Measurements from ENCODE around the gene FEZF2. TPM values are rescaled to one million over a fixed set of nuclear protein-coding genes. Genes with fewer than 3 reads are reported as not detected.

The FEZF2 gene
- total RNA-seq, 1 donor from 2014 or later = 7.6 TPM

DNA sequence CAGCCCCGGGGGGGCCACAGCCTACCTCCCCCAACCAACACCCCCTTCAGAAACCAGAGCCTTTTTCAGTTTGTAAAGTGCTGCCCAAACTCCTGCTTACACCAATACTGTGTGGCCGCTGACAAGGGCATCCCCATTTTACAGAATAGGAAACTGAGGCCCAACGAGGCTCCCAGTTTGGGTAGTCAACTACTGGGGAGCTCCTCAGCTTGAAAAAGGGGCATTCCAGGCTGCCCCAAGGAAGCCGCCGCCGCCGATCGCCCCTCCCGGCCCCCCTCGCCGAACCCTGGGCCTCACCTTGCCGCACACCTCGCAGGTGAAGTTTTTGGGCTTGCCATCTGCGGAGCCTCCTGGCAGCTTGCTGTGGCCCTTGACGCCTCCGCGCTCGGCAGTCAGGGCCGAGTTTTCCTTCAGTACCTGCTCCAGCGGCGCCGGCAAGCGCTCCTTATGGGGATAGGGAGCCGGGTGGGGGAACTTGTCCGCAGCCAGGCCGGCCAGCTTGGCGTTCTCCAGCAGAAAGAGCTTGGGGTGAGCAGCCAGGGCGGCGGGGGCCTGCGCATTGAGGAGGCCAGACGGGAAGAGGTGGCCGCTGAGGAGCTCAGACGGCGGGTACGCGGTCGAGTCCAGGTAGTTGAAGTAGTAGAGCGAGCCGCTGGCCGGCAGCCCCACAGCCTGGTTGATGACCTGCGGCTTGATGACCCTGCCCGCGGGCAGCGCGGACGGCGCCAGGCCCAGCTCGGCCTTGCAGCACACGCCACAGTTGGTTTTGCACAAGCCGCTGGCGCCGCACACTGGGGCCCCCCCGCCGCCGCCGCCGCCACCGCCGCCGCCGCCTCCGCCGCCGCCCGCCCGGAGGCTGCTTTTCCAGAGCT is 1.4 kb downstream of the FEZF2 start:
- Histone ChIP-seq H2AFZ (replicated peaks) (no peak overlapping the region), H3K4me1 (peaks cover 76% of the 10 kb centered on the region), H3K4me2 (peak overlapping the region; percentile 81), H3K27me3 (peaks cover 100% of the 10 kb centered on the region), H3K36me3 (no peaks in the 10 kb centered on the region), H3K27ac (no peak overlapping the region), H3F3A (ENCODE audit: low read depth) (peaks cover 84% of the 10 kb centered on the region), H3K4me3 (peak overlapping the region; percentile 46), H3K79me2 (ENCODE audit: low read depth) (no peaks in the 10 kb centered on the region), H3K9me3 (ENCODE audit: low read depth) (no peaks in the 10 kb centered on the region), H4K20me1 (ENCODE audit: low read depth) (peaks cover 95% of the 10 kb centered on the region), H3K9ac (no peak overlapping the region)
- peaks cover 64% of the 10 kb centered on the region for H3K4me1 Mint-ChIP-seq
- H3K4me3 Mint-ChIP-seq = peak overlapping the region; percentile 90
- peak; percentile 64 for DNase-seq (ENCODE audit: low spot score)
- peaks cover 11% of the 10 kb centered on the region for H3K36me3 Mint-ChIP-seq
- TF ChIP-seq, protein P1, sequence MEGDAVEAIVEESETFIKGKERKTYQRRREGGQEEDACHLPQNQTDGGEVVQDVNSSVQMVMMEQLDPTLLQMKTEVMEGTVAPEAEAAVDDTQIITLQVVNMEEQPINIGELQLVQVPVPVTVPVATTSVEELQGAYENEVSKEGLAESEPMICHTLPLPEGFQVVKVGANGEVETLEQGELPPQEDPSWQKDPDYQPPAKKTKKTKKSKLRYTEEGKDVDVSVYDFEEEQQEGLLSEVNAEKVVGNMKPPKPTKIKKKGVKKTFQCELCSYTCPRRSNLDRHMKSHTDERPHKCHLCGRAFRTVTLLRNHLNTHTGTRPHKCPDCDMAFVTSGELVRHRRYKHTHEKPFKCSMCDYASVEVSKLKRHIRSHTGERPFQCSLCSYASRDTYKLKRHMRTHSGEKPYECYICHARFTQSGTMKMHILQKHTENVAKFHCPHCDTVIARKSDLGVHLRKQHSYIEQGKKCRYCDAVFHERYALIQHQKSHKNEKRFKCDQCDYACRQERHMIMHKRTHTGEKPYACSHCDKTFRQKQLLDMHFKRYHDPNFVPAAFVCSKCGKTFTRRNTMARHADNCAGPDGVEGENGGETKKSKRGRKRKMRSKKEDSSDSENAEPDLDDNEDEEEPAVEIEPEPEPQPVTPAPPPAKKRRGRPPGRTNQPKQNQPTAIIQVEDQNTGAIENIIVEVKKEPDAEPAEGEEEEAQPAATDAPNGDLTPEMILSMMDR (IDR thresholded peaks at IDR 0.05) = no peak
- TF ChIP-seq EZH2 (IDR thresholded peaks at IDR 0.05) (peak; percentile 76), EZH2phosphoT487 (IDR thresholded peaks at IDR 0.05) (peak; percentile 83)
- H3K27ac Mint-ChIP-seq = no peak overlapping the region
- peaks cover 4% of the 10 kb centered on the region for H3K9me3 Mint-ChIP-seq
- peaks cover 88% of the 10 kb centered on the region for H3K27me3 Mint-ChIP-seq (ENCODE audit: insufficient read depth, low read depth)

DNA sequence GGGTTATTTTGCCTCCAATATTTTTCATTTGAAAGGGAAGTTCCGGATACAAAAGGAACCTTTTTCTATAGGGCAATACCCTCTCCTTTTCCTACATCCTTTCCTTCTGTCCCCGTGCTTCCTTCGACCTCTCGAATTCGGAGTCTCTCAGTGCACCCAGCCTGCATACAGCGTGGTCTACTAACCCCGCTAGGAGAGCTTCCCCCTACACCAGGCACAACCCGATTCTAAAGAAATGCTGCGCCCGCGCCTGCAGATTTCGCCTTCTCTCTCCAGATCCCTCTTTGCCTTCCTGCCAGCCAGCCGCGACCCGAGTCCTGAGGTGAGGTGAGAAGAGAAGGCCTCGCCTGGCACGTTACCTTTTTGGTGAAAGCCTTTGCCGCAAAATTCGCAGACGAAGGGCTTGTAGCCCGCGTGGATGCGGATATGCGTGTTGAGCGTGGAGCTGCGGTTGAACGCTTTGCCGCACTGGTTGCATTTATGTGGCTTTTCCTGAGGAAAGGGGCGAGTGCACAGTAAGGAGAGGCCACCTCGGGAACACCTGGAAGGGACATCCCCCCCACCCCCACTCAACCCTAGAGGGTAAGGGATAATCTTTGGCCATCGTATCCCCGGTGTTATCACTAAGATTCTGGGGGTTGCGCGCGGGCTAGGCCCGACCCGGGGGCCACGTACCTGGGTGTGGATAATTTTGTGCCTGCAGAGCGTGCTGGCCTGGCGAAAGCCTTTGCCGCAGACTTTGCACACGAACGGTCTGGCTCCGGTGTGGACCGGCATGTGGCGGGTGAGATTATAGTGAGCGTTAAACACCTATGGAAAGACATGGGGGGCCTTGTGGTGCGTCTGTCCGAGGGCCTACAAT is 2.3 kb downstream of the FEZF2 start:
- no peaks in the 10 kb centered on the region for H3K36me3 ChIP-seq
- DNase-seq (ENCODE audit: low spot score) = peak; percentile 65
- H3K9me3 Mint-ChIP-seq = peaks cover 4% of the 10 kb centered on the region
- no peaks in the 10 kb centered on the region for H3K79me2 ChIP-seq (ENCODE audit: low read depth)
- H3K4me2 ChIP-seq = peak overlapping the region; percentile 81
- H3K9me3 ChIP-seq (ENCODE audit: low read depth) = no peaks in the 10 kb centered on the region
- peak overlapping the region; percentile 46 for H3K4me3 ChIP-seq
- H3K4me3 Mint-ChIP-seq = peak overlapping the region; percentile 90
- TF ChIP-seq EZH2phosphoT487 (IDR thresholded peaks at IDR 0.05) (peak; percentile 72), EZH2 (IDR thresholded peaks at IDR 0.05) (peak; percentile 86)
- TF ChIP-seq, protein P1 (IDR thresholded peaks at IDR 0.05) = no peak
- H3K9ac ChIP-seq = no peak overlapping the region
- peaks cover 79% of the 10 kb centered on the region for H3K4me1 ChIP-seq
- H2AFZ ChIP-seq (replicated peaks) = no peak overlapping the region
- H4K20me1 ChIP-seq (ENCODE audit: low read depth) = peaks cover 95% of the 10 kb centered on the region
- H3K27ac ChIP-seq = no peak overlapping the region
- peak overlapping the region; percentile 86 for H3K27ac Mint-ChIP-seq
- H3K27me3 Mint-ChIP-seq (ENCODE audit: insufficient read depth, low read depth) = peaks cover 88% of the 10 kb centered on the region
- peaks cover 100% of the 10 kb centered on the region for H3K27me3 ChIP-seq
- H3F3A ChIP-seq (ENCODE audit: low read depth) = peaks cover 84% of the 10 kb centered on the region
- H3K4me1 Mint-ChIP-seq = peaks cover 69% of the 10 kb centered on the region
- peaks cover 11% of the 10 kb centered on the region for H3K36me3 Mint-ChIP-seq

- H3K27ac Mint-ChIP-seq = peak overlapping the region; percentile 41
- Histone ChIP-seq H3K4me1 (peaks cover 75% of the 10 kb centered on the region), H3K9ac (no peak overlapping the region), H3K9me3 (ENCODE audit: low read depth) (no peaks in the 10 kb centered on the region), H3K27me3 (peaks cover 96% of the 10 kb centered on the region), H3K79me2 (ENCODE audit: low read depth) (no peaks in the 10 kb centered on the region), H3K36me3 (no peaks in the 10 kb centered on the region), H3K4me3 (peak overlapping the region; percentile 46), H2AFZ (replicated peaks) (no peak overlapping the region), H3F3A (ENCODE audit: low read depth) (peaks cover 84% of the 10 kb centered on the region), H3K4me2 (peak overlapping the region; percentile 81), H3K27ac (no peak overlapping the region), H4K20me1 (ENCODE audit: low read depth) (peaks cover 90% of the 10 kb centered on the region)
- peaks cover 4% of the 10 kb centered on the region for H3K9me3 Mint-ChIP-seq
- H3K4me3 Mint-ChIP-seq = peak overlapping the region; percentile 90
- H3K36me3 Mint-ChIP-seq = peaks cover 11% of the 10 kb centered on the region
- peaks cover 88% of the 10 kb centered on the region for H3K27me3 Mint-ChIP-seq (ENCODE audit: insufficient read depth, low read depth)
- peak; percentile 86 for DNase-seq (ENCODE audit: low spot score)
- TF ChIP-seq EZH2 (IDR thresholded peaks at IDR 0.05) (peak; percentile 84), EZH2phosphoT487 (IDR thresholded peaks at IDR 0.05) (peak; percentile 79)
- TF ChIP-seq, protein P1 (IDR thresholded peaks at IDR 0.05) = no peak
- peaks cover 69% of the 10 kb centered on the region for H3K4me1 Mint-ChIP-seq
These were observed 3.1 kb downstream of the FEZF2 start for GRCh38 chr3:62370112-62370857.
